NCI-H748 (cell line): ENCODE measurements around the gene LHPP.

Source experiments
- DNase-seq: peaks from one replicate; lab custom pipeline; 2025; ENCODE audit not compliant: unreplicated experiment; lab: John Stamatoyannopoulos, UW

Gene LHPP

DNA sequence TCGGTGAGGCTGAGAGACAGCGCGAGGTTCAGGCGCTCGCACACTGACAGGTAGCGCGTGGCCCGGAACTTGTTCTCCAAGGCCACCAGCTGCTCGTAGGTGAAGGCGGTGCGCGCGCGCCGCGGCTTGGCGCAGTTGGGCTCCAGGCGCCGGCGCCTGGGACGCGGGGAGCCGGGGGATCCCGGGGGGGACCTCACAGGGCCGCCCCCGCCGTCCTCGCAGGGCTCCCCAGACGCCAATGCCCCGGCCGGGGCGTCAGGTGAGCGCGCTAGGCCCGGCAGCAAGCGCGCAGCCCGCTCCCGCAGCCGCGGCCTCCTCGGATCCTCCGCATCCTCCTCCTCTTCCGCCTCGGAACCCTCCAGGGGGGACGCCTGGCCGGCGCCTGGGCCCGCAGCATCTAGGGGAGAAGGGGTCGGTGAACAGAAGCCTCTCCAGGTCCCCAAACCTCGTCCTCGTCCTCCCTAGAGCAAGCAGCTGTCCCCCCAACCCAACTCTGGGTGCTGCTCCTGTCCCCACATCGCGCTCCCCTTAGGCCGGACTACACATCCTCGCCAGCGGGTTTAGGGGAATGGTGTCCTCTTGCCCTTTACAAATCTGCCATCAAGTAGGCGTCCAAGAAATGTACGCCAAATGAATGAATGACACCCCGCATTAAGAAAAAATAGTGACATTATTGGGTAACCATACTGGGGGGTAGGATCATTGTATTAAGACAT lies 13.7 kb upstream of the LHPP start:
- DNase-seq = peak; percentile 48

DNA sequence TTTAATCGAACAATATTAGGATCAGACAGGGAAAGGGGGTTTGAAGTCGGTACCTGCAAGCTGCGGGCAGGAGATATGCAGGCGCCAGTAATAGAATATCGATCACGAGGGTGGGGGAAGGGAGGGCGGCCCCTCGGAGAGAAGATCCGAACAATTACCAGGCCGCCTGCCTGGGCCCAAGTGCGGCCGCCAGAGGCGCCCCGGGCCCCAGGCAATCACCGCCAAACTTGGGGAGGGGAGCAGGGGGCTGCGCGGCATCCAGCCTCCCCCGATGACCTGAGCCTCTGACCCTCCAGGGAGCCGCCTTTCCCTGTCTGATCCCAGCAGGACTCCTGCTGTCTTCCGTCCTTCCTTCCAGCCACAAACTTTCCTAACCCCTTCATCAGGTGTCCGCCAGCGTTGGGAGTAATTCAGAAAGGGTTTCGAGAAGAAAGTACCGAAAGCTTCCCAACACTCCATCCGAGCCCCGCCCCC lies 12.9 kb upstream of the LHPP start:
- DNase-seq = no peak

DNA sequence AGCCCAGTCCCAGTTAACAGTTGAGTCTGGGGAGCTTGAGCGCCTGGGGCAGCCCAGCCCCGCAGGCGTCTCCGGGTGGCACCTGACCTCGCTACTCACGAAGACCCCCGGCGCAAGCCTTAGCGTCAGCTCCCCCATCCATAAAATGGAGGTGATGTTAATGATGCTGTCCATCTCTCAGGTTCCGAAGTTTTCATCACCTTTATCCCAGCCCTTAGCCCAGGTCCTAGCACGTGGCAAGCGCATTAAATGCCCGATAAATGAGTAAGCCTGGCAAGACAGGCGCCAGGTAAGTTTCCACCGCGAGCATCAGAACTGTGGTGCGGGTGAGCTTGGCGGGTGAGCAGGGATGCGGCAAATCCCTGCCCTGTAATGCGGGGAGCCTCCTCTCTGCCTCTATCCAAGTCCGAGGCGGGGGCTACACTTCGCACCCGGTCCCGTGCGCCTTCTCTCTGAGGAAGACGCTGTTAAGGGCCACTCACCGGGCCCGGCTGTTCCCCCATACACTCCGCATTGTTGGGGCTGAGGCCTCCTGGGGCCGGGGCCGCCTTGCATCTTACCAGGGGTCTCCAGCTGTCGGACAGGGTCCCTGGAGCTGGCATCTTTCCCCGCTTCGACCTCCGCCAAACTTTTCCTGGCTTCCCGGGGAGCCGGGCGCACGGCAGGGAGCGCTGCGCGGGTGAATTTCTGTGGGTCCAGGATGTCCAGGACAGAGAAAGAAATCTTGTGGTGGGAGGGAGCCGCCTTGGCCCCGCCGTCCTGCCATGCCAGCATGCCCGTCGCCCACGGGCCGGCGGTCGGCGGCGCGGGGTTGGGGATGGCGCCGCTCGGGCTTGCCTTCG lies 12.2 kb upstream of the LHPP start:
- DNase-seq = peak; percentile 31

DNA sequence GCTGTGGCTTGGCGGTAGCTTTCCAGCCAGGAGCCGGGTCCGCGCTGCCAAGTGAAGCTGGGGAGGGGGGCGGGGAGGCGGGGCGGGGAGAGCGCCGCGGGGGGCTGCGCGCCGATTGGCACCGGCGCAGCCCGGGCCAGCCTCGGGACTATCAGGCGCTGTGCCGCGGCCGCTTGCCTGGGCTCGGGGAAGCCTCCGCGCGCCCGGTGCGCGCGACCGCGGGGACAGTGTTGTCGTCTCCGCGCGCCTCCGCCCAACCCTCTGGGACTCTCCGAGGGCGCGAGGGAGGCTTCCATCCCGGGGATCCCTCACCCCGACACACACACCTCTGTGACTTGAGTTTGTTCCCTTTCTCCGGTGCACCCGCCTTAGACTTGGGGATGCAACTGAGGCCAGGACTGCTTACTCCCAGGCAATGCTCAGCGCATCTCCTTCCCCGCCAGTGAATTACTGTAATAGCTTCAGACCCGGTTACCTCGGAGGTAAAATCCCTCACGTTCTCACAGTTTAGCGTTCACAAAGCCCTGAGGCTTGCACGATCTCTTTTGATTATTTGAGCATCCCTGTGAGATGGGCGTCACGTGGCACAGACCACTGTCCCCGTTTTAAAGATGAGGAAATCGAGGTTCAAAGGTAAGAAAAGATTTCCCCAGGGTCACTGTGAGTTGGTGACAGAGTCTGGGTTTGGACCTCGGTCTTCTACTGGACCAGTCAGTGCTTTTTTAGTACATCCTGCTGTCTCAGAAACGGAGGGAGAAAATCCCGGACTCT lies 11.4 kb upstream of the LHPP start, which contains the start of gene NKX1-2:
Gene NKX1-2 (minus strand): TSS at position 24 of the 771 bp plus-strand sequence. CDS start 92 bp downstream, outside the sequence.
- peak; percentile 75 for DNase-seq

DNA sequence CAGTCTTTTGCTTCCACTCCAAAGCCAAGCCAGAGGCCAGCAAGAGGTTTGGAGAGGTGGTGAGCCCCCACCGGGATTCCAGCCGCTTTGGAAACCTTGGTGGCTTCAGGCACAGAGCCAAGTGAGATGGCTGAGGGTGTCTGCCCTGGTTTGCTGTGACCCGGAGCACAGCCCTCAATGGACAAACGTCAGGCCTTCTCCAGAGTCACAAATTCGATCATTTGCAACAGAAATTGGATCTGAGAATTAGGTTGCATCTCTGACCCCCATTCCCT lies 10.9 kb upstream of the LHPP start:
- peak; percentile 6 for DNase-seq

DNA sequence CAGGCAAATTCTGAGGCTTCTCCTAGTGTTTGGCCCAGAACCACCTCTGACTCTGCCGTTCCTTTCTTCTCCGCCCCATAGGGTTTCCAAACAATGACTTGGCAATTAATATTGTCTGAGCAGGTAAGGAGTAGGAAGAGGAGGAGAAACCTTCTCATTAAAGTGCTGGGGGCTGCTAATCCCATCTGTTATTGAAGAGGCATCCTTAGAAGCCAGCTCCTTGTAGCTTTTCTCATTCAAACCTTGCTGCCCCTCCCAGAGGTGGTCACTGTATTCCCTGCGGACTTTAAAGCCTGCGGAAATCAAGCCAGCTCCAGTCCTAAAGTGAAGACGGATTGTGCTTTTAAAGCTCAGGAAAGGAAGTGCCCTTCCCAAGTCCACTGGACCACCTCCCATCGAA lies 10.3 kb upstream of the LHPP start:
- no peak for DNase-seq

DNA sequence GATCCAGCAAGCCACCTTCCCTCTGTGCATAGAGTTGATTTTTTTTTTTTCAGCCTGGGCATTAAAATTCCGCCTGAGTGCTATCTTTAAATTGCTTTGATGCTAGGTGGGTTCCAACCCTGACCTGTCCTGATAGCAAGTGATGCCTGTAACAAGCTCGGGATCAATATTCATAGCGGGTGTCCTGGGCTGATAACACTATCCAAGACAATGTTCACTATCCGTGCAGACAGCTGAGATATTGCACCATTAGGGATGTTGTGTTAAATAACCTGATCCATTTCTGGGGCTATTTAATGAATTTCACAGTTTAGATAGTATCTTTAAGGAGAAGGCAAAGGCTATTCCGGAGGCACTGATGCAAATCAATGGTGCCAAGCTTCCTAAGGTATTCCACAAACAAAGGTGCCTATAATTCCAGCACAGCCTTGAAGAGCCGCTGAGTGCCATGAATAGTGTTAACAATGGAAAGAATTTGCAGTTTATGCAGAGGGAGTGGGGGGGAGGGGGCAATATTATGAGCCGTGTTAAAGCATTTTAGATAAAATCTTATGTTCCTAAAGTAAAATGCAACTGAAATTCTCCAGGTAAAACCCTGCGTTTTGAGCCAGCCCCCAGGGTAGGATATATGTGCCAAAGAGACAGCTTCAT lies 7.5 kb upstream of the LHPP start:
- no peak for DNase-seq

DNA sequence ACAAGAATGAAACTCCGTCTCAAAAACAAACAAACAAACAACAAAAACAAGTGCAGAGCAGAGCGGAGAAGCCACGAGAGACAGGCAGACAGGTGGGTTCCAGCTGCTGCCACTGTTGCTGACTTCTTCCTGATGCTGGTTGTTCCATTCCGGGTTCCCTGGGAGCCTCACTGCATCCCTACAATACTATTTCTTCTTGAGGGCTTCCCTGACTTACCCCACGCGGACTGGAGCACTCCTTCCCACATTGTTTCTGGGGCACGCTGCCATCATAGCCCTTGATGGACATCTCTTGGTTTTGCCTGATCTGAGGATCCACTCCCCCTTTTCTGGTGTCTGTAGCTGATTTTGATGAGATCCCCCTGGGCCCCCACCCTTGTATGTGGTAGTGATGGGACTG lies 6.2 kb upstream of the LHPP start:
- DNase-seq = no peak

DNA sequence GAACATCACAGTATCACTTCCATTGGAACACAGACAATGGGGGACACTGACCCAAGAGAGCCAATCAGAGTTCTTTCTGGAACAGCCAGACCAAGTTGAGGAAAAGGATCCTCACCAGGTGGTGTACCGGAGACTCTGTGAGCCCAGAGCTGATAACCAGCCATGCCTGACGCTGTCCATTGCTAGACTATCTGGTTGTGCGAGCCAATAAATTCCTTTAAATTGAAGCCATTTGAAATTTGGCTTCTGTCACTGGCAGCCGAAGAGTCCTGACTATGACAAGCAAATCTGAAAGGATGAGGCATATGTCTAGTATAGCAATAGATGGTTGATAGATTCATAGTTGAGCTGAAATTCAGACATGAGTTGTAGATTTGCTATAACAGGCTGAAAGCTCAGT lies 3.1 kb upstream of the LHPP start:
- DNase-seq = no peak

DNA sequence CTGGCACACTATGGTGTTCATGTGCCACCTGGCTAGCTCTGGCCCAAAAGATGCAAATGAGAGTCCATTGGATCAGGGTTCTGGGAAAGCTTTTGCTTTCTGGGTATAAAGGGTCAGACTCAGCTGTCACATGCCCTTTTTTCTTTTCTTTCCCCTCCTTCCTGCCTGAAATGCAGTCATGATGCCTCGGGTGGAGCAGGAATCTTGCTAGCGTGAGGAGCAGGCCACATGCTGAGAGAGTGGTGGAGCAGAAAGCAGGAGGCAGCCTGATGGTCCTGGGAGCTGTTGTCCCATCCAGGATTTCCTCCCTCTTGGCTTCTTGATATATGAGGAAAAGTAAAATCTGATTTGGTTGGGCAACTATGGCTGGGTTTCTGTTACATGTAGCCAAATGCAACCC lies 2.7 kb upstream of the LHPP start:
- no peak for DNase-seq

DNA sequence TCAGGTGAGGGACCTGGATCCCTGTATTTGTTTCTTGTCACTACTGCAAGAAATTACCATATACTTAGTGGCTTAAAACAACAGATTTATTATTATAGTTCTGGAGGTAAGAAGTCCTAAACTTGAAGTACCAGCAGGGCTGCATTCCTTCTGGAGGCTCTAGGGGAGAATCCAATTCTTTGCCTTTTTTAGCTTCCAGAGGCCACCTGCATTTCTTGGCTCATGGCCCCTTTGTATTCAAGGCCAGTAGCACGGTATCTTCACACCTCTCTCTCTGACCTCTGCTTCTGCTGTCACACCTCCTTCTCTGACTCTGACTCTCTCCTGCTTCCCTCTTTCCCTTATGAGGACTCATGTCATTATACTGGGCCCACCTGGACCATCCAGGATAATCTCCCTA lies 2.2 kb upstream of the LHPP start:
- no peak for DNase-seq

DNA sequence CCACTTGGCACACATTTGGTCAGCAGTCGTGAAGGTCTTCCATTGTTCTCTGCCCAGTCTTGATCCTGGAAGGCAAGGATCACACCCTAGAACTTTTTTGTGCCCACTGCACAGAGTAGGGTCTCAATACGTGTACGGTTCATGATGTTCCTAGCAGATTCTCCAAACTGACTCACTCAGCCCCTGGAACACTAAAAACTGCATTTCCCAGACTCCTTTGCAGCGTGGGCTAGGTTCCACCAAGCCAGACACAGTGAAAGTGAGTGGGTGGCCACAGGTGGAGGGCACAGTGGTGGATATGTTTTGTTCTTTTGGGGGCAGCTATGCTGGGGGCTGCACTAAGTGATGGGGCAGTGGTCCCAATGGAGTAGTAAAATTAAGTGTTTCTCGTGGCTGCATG lies 1.5 kb upstream of the LHPP start:
- DNase-seq = no peak

DNA sequence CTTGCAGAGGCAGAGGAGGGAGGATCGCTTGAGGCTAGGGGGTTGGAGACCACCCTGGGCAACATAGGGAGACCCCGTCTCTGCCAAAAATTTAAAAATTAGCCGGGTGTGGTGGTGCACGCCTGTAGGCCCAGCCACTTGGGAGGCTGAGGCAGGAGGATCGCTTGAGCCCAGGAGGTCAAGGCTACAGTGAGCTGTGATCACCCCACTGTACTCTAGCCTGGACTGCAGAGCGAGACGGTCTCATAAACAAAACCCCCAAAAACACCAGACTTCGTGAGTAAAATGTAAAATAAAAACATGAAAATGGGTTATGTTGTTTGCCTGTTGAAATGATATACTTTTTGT lies 699 bp downstream of the LHPP start:
- DNase-seq = no peak

DNA sequence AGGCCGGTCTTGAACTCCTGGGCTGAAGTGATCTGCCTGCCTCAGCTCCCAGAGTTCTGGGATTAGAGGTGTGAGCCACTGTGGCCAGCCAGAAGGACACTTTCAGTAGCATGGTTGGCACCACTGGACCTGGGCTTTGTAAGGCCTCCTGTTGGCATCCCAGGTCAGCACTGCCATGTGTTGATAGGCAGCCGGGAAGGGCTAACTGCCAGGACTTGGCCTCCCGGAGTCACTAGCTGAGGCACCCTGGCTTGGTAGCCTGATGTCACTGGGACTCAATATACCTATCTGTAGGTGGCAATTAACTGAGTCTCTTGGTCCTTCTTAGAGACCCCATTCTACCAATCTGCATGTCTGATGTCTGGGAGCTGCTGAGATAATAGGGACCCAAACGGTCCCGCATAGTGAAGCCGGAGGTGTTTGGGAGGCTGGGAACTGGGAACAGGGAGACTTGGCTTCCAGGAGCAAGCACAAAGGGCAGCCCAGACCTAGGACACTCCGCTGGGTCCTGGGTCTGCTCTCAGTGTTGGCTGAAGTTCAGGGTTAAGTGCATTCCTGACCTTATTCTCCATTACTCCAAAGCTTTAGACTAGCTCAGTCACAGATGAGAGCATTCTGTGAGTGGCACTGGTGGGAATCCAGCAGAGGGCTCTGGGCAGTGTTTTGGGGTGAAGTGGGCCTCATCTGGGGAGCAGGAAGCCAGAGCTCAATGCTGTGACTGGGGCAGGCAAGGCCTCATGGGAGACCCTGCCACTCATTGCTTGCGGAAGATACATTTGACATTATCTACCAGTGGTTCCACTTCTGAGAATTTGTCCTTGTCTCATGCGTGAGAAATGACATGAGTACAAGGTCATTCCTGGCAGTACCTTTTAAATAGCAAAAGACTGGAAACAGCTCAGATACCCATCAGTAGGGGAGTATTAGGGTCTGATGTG lies 2.7 kb downstream of the LHPP start:
- no peak for DNase-seq

DNA sequence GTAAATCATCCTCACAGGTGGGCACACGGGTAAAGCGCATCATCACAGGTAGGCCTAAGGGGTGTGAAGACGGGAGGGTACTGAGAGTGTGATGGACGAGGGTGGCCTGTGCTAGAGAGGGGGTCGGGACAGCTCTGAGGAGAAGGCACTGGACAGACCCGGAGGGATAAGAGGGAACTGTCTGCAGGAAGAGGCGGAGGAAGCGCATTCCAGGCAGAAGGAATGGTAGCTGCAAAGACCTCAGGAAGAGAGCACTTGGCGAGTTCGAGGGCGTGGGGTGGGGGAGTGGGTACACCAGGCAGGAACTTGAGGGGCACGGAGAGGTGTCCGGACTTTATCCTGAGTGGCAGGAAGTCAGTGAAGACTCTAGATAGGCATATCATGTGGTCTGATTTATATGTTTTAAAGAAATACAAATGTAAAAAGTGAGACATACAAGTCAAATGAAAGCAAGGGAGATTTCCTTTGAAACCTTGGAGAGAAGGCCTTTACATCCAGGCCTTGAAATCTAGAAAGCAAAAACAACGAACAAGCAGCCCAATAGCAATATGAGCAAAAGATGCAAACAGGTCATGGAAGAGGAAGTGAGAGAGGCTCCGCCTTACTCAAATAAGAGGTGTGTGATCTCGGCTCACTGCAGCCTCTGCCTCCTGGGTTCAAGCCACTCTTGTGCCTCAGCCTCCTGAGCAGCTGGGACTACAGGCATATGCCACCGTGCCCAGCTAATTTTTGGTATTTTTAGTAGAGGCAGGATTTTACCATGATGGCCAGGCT lies 3.6 kb downstream of the LHPP start:
- no peak for DNase-seq

DNA sequence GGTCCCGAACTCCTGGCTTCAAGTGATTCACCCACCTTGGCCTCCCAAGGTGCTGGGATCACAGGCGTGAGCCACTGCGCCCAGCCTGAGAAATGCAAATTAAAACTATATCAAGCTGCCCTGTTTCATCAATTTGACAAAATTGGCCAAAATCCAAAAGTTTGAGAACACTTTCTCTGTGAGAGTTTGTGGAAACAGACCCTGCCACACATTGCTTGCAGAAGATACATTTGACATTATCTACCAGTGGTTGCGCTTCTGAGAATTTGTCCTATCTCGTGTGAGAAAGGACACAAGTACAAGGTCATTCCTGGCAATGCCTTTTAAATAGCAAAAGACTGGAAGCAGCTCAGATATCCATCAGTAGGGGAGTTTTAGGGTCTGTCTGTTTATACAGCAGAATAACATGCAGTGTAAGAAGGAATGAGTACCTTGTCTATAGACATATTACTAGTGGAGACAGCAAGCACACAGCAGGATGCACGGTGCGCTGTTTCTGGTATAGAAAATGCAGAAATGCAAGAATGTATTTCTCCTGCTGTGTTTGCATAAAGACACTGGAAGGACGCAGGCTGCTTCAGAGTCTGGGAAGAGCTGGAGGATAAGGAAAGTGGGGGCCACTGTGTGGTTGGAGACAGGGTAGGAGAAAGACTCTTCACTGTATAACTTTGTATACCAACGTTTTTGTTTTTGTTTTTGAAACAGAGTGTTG lies 4.3 kb downstream of the LHPP start:
- no peak for DNase-seq

DNA sequence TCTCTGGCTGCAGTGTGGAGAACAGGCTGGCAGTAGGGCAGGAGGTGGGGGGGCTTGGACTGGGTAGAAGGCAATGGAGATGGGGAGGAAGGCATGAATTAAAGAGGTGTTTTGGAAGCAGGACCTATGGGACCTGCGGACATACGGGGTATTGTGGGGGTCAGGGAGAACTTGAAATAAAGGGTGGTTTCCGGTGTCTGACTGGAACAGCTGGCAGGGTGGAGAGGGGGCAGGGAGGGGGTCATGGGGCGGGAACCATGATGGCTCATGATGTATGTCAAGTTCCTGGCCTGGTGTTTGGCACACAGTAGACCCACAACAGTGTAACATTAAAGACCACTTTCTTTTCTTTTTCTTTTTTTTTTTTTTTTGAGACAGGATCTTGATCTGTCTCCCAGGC lies 5.5 kb downstream of the LHPP start:
- DNase-seq = no peak

DNA sequence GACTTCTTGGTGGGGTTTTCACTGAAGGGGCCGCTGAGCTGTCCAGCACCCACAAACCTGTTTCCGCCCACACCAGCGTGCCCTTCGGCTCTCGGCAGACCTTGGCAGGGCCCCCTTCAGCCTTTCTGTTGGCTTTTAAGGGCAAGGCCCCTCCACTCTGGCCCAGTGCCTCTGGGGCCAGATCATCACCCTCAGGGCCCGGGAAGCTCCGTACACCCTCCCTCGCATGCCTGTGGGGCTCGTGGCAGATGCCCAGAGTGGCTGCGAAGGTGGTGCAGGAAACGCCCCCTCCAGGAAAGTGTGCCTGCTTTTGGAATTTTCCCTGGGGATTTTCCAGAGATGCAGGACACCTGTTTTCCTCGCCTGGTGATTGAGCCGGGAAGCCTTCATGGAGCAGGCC lies 7.0 kb downstream of the LHPP start:
- no peak for DNase-seq

DNA sequence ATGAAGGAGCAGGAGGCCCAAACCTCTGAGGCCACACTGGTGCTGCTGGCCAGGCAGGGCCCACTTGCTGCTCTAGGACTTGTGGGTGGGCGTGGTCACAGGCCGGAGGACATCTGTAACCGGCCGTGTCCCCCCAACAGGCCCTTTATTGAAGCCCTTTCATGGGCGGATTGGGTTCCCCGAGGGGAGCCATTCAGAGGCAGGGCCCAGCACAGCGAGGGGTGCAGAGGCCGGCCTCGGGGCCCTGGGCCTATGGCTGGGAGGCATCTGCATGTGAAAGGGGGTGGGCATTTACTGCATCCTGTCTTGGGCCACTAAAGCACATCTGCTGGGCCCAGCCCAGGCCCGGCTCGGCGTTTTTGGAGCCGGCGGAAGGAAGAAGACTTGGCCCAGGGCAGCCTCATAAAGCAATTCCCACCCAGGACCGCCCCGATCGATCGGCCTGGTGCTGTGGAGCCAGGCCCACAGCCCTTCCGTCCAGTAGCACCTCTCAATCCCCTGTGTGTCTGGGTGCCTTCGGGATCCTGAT lies 8.4 kb downstream of the LHPP start:
- no peak for DNase-seq
